HG02678 (cell line): ENCODE results near the gene JAGN1.
A peak's percentile ranks its signal among the peaks of the same experiment; 100 is the strongest.
"Not testable (repeated sequence)": the region's sequence is repeated elsewhere in the genome, so short reads cannot be mapped to it uniquely, and the experiment has no call there.

Experiments used
- ATAC-seq: cut with Tn5 transposase; IDR thresholded peaks from one replicate; pipeline ENCODE4 v1.9.1; 2021; ENCODE audit warnings: mild to moderate bottlenecking, moderate library complexity; ENCODE audit not compliant: unreplicated experiment

Gene JAGN1

DNA sequence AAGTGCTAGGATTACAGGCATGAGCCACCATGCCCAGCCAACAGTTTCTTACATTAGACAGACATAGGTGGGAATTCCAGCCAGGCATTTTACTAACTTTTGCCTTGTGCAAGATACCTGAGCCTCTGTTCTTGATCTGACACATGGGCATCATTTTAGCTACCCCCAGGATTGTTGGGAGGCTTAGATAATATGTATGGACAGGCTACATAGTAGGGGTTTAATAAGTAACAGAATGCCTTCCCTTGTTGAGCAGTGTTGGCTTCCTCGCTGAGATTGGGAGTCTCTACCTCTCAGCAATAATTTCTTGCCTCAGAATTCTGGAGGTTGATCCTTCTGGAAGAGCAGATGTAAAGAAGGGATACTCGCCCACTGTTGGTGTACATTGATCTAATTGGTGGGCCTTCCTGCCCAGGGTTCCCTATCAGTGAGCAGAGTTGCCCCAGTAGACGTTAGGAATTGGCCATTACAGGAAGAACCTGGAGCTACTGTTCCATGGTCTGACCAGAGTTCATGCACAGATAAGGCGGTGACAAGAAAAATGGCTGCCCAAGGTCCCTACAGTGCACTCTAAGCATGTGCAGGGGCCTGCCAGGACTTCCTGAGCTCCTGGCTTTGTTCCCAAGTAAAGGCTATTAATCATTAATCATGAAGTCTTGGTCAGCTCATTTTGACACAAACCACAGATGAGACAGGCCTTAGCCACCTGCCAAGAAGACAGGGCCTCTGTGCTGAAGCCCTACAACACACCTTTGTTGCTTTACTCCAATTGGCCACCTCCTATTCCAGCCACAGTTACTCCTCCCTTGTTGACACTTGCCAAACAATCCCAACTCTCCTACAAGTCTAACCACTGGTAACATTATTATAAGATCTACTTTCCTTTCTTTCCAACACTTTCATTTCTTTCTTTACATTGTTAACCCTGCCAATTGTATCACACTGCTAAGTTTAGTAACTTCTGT lies 7.3 kb downstream of the JAGN1 start:
- ATAC-seq, result peak; percentile 65

DNA sequence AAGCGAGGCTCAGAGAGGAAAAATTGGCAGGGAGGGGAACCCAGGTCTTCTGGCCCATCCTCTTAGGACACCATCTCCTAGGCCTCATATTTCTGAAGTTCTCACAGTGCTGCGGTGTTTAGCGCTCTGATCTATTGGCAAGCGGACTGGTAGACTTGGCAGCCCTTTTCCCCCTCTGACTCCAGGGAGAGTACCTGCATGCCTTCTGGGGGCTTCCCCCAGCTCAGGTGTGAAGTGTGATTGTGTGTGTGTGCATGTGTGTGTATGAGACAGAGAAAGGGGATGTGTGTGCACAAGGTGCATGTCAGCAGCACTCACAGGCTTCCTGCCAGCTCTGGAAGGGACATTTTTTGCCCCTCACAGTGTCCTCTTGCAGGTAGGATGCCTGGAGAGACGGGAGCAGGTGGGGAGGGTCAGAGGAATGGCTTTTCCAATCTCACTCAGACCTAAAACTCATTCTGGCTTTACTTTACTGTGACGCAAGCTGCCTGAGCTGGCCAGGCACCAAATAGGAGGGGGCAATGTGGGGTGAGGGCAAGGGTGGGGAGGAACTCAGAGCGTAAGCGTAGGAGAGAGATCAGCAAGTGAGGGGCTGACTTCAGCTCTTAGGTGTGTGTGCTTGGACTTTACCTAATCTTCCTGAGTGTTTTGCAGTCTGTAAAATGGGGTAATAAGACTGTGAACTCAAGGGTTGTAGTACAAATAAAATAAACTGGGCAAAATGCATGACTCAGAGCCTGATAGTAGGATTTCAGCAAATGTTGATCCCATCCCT lies 8.2 kb downstream of the JAGN1 start:
- no peak for ATAC-seq

DNA sequence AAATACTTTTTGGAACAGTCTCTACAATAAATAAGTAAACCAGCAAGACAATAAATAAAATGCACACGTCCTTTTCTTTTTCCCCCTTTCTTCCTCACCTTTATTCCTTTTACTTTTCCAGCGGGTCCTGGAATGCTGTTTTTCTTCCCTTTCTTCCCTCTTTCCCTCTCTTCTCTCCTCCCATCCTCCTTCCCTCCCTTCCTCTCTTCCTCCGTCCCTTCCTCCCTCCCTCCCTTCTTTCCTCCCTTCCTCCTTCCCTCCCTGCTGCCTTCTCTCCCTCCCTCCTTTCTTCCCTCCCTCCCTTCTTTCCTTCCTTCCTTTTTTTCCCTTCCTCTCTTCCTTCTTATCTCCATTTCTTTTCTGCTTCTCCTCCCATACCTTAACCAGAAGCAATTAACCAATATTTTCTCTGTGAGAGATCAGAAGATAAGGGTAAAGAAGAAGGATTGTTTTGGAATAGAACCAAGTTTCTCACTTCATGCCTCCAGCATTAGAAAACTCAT lies 8.9 kb downstream of the JAGN1 start:
- ATAC-seq, result no peak

DNA sequence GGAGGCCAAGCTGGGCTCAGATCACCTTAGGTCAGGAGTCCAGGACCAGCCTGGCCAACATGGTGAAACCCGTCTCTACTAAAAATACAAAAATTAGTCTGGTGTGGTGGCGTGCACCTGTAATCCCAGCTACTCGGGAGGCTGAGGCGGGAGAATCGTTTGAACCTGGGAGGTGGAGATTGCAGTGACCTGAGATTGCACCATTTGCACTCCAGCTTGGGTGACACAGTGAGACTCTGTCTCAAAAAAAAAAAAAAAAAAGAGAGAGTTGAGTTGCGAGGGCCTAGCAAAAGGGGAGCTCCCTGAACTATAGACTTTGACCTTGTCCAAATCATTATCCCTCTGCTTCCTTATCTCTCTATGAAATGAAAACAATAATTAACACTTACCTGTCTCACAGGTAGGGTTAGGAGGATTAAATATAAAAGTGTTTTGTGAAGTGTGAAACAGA lies 10.6 kb downstream of the JAGN1 start:
- not testable (repeated sequence) for ATAC-seq

DNA sequence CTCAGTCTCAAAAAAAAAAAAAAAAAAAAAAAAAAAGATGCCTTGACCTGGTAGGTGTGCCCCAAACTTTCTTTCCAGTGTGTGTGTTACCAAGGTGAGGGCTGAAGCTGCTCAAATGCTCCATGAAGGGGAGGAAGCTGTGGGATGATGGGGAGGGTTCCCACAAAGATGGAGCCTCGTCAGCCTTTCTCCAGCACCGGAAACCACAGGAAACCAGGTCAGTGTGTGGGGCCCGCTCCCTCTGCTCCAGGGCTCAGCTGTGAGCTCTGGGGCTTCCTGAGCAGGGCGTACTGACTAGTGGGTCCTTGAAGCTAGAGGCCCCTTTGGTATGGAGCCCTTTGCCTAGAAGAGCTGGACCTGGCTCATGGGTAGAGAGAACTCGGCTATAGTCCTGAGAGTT lies 11.6 kb downstream of the JAGN1 start:
- ATAC-seq, result no peak

DNA sequence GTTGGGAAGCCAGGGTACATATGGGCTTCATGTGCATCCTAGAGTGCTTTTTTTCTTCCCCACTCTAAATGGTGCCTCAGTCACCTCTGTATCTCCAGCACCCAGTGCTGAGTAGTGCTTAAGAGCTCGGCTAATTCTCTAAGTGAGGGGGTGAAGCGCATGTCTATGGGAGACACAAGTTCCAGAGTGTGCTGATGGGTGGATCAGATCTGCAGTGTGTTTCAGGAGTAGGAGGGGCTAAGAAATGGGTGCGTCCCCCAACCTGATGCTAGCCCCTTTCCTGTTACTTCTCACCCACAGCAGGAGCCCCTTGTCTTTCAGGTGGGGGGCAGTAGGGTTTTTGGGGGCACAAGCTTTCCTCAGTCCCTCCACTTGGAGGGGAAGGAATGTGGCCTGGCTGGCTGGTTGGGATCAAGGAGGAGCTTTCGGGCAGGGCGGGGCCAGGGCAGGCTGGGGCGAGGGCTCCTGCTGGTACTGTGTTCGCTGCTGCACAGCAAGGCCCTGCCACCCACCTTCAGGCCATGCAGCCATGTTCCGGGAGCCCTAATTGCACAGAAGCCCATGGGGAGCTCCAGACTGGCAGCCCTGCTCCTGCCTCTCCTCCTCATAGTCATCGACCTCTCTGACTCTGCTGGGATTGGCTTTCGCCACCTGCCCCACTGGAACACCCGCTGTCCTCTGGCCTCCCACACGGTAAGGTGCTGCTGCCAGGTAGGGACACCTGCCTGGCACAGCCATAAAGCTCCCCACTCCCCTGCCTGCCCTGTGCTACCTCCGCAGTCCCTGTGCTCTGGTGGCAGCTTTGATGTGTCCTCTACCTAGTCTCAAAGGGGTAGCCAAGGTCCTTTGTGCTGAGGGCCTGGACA lies 12.2 kb downstream of the JAGN1 start, which contains the start of gene IL17RE:
Gene IL17RE (plus strand): TSS at position 477 of the 866 bp plus-strand sequence. CDS start 85 bp downstream, at position 562.
- ATAC-seq, result no peak

DNA sequence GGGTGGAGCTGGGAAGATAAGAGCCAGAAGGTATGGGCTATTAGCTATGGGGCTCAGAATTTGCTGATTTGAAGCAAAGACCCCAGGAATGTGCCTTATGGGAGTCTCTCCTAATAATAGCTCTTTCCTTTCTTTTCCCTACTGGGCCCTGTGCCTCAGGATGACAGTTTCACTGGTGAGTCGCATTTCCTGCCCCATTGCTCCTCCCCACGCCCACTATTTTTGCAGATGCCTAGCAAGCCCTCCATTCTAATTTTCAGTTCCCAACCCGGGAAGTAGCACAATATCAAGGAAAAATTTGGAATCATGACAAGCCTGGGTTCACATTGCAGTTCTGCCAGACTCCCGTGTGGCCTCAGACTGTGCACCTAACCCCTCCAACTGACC lies 12.8 kb downstream of the JAGN1 start:
- ATAC-seq, result no peak

DNA sequence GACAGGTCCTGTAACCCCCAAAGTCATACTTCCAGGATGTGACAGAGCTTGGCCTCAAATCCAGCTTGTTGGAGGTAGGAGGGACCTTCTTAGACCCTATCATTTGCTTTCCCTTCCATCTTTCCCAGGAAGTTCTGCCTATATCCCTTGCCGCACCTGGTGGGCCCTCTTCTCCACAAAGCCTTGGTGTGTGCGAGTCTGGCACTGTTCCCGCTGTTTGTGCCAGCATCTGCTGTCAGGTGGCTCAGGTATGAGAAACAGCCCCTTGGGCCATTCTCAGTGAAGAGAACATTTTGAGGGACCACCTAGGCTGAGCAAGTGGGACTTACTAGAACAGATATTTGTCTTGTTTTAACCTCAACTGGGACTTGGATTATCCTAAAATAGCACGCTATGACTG lies 13.5 kb downstream of the JAGN1 start:
- no peak for ATAC-seq

DNA sequence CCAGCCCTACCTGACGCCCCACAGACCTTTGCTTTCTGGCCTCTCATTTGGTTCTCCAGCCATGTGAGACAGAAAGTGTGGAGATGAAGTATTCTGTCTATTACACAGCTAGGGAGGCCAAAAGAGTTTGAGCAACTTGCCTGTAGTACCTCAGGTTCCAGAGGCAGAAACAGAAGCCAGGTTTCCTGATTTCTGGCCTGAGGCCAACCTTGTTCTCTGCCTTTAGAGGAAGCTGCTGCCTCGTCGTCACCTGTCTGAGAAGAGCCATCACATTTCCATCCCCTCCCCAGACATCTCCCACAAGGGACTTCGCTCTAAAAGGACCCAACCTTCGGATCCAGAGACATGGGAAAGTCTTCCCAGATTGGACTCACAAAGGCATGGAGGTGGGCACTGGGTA lies 16.1 kb downstream of the JAGN1 start:
- no peak for ATAC-seq

DNA sequence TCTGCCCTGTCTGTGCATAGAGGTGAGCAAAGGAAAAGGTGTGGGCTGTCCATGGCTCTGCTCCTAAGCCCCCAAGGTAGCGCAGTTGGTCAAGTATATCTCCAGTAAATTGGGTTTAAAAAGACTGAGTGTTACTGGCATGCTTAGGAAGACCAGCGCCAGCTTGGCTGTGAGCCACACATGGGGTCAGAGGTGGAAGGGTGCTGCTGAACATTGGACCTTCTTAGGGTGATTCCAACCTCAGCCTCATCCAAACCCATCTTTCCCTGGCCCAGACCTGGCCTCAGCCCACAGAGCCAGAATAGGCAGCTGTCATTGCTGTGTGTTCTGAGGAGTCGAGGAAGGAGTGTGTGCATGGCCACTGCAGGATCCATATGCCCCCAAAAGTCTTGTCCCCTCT lies 17.9 kb downstream of the JAGN1 start:
- no peak for ATAC-seq

DNA sequence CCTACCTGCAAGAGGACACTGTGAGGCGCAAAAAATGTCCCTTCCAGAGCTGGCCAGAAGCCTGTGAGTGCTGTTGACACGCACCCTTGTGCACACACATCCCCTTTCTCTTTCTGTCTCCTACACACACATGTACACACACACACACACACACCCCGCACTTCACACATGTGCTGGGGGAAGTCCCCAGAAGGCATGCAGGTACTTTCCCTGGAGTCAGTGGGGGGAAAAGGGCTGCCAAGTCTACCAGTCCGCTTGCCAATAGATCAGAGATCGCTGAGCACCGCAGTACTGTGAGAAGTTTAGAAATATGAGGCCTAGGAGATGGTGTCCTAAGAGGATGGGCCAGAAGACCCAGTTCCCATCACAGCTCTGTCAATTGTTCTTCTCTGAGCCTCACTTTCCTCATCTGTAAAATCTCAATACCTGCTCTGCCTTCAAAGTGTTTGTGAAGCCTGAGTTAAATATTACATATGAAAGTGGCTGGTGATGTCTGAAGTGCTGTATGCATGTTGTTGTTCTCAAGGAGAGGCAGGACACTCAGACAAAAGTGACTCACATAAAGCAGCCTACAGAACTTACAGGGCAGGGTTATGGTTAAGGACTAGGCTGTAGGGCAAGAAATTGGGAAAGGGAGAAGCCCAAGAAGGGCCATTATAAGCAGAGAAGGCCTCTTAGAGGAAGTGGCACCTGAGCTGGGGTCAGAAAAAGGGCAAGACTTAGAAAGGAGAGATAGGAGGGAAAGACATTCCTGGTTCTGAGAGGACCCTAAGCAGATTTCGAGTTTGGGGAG lies 19.0 kb downstream of the JAGN1 start:
- no peak for ATAC-seq

DNA sequence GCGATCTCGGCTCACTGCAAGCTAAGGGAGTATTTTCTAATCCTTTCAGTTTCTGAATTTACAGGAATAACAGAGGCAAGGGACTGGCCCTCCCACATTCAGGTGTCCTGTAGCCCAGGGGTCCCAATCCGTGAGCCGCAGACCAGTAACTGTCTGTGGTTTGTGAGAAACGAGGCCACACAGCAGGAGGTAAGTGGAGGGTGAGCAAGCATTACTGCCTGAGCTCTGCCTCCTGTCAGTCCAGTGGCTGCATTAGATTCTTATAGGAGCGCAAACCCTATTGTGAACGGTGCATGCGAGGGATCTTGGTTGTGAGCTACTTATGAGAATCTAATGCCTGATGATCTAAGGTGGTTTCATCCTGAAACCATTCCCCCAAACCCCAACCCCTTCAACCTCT lies 21.5 kb downstream of the JAGN1 start:
- no peak for ATAC-seq

DNA sequence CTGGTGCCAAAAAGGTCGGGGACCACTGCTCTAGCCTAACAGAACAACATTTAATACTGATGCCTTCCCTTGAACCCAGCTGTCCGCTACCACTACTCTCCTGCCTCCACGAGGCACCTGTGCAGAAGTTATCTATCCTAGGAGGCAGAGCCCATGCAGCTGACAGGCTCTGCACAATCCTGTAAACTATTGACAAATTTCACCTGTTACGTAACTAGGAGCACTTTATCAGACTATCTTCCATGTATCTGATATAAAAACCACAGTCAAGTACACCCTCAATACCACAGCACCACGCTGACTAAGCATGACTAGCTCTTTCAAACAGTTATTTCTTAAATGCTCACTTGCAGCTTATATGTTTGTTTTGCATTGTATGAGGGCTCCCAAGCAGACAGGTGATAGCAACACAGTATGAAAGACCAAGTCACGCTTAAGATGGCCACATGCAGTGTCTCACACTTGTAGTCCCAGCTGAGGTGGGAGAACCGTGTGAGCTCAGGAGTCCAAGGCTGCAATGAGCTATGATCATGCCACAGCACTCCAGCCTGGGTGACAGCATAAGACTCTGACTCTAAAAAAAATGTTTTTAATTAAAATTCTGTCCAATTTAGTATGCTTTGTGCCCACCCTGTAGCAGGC lies 22.0 kb downstream of the JAGN1 start:
- no peak for ATAC-seq

DNA sequence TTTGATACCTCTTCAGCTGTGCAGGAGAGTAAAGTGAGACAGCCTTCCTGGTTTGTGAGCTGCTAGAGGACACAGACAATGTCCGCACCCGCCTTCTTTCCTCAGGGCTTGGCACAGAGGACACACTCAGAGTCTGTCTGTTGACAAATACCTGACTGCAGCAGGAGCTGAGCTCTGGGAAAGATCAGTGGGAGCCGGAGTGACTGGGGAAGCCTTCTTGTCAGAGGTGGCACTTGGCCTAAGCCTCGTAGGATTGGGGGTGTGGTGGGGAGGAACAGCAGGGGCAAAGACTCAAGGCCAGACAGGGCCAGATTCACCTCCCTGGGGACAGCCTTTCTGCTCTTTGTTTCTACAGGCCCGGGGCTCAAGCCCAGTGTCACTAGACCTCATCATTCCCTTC lies 23.2 kb downstream of the JAGN1 start:
- no peak for ATAC-seq

DNA sequence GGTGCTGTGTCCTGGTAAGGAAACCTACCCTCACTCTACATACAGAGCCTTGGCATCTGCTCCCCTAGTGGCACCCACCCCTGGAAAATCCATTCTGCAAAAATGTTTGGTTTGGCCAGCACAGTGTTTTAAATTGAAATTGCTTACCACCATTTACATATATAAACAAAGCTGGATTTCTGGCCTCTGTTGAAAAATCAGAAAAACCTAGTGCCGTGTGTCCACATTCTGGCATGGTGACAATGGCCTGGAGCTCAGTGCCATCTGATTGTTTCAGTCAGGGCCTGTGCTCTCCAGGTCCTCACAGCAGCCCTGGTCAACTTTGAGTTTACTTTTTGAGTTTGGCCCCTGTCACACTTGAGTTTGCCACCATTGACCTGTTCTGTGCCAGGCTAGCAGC lies 23.6 kb downstream of the JAGN1 start:
- no peak for ATAC-seq

DNA sequence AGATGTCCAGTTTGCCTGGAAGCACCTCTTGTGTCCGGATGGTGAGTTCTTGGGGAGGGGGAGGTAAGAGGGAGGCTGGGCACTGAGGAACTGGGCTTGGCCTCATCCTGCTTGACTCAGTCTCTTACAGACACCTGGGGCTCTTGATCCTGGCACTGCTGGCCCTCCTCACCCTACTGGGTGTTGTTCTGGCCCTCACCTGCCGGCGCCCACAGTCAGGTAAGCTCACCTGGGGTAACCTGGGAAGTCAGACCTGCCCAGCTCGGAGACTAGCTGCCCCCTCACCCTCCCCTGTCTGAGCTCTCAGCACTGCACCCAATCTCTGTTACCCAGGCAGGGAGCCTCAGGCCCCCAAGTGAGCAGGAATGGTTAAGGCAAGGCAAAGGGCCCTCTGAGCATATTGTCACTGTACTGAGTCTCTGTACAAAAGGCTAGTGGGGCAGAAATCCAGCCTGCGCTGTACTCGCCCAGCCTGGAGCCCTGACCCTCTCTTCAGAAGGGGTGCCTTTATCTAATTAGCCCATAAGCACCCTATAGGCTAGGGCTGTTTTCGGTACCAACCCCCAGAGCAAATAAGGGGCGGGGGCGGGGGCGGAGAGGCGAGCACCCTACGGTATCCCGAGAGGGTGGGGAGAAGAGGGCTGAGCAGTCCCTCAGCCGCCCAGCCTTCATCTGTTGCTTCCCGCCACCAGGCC lies 24.3 kb downstream of the JAGN1 start:
- peak; percentile 32 for ATAC-seq

DNA sequence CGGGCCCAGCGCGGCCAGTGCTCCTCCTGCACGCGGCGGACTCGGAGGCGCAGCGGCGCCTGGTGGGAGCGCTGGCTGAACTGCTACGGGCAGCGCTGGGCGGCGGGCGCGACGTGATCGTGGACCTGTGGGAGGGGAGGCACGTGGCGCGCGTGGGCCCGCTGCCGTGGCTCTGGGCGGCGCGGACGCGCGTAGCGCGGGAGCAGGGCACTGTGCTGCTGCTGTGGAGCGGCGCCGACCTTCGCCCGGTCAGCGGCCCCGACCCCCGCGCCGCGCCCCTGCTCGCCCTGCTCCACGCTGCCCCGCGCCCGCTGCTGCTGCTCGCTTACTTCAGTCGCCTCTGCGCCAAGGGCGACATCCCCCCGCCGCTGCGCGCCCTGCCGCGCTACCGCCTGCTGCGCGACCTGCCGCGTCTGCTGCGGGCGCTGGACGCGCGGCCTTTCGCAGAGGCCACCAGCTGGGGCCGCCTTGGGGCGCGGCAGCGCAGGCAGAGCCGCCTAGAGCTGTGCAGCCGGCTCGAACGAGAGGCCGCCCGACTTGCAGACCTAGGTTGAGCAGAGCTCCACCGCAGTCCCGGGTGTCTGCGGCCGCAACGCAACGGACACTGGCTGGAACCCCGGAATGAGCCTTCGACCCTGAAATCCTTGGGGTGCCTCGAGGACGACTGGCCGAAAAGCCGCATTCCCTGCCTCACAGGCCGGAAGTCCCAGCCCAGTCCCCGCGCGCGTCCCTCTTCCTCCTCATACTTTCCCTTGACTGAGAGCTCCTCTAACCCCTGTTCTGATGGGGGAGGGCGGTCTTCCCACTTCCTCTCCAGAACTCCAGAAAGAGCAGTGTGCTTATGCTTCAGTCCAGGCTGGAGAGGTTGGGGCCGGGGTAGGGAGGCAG lies 25.1 kb downstream of the JAGN1 start:
- ATAC-seq, result peak; percentile 44

DNA sequence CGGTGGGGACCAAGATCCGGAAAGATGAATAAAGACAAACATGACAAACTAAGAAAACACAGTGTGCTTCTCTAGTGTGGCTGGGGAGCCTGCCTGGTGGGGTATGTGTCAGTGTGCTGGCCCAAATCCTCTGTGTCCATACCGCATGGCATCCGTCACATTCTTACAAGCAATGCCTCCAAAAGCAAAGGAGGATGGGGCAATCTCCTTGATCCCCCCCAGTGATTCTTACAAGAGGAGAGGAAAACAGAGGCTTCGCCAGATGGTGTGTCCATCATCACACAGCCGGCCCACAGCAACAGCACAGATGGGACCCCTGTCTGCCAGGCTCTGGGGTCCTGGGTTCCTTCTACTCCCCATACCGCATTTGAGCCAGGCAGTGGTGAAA lies 25.9 kb downstream of the JAGN1 start:
- ATAC-seq, result no peak
